DMS79 (cell line): ENCODE data around the gene HS3ST4.
"Not testable (repeated sequence)": the region's sequence is repeated elsewhere in the genome, so short reads cannot be mapped to it uniquely, and the experiment has no call there.

Experiments used
- DNase-seq: peaks from one replicate; lab custom pipeline; 2025; lab: John Stamatoyannopoulos, UW

The HS3ST4 gene

DNA sequence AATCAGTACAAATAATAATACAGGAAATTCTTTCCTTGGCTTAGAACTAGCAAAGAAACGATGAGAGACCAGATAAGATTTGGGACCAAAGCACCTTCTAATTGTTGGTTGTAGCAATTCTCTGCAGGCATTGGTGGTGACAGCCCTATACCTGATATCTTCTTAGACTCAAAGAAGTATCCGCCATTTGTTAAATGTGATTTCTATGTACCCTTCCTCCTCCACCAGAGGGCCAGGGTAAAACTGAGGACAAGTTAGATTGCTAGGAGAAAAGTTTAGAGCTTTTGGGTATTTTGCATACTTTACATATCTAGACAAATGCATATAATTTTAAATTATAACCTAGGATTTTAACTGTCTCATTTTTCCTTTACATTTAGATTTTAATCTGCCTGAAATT, 304.3 kb downstream of the HS3ST4 start:
- DNase-seq: no peak

DNA sequence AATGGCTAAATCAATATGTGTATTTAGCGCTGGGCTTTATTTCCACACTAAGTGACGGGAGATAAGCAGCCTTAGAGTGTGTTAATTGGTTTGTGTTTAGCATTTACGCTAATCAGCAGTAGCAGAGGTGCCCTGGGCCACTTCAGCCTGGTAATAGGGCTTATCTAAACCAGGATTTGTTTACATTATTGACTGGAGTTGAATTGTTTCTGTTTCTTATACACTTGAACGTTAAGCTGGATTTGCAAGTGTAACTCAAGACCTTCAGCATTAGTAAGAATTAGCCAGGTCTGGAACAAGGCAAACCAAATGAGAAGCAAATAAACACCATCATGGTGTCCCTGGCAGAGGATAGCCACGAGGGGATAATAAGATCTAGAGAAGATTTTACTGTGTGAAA, 313.6 kb downstream of the HS3ST4 start:
- no peak for DNase-seq

DNA sequence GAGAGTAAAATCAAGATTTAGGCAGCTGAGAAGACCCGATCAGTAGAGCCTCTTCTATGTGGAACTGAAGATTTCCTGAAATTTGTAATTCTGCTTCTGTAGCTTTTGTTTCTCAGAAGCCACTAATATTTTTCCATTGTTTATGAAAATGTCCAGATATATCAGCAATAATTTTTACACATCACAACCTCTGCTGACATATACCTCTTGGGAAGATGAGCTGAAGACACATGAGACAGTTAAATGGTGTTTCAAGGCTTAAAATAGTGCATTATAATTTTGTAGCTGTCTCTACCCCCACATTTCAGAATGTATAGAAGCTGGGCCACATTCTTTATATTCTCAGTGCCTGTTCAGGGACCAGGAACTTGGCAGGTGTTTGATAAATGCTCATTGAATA, 320.6 kb downstream of the HS3ST4 start:
- DNase-seq: no peak

DNA sequence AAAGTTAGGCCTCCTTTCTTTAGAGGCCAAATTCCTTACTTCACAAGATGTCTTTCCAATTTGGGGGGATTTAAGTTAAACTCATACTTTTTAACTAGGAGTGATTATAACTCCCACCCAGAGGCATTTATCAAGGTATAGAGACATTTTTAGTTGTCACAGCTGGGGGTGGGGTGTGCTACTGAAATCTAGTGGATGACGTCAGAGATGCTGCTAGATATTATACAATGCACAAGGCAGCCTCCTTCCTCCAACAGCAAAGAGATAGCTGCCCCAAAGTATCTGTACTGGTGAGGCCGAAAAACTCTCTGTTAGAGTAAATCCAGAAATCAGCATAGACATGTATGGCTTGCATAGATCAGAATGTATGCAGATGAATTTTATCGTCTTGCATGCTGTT, 324.0 kb downstream of the HS3ST4 start:
- DNase-seq: no peak

- DNase-seq: no peak
Observed at GRCh38 chr16:26016989-26017388, 325.2 kb downstream of the HS3ST4 start.

DNA sequence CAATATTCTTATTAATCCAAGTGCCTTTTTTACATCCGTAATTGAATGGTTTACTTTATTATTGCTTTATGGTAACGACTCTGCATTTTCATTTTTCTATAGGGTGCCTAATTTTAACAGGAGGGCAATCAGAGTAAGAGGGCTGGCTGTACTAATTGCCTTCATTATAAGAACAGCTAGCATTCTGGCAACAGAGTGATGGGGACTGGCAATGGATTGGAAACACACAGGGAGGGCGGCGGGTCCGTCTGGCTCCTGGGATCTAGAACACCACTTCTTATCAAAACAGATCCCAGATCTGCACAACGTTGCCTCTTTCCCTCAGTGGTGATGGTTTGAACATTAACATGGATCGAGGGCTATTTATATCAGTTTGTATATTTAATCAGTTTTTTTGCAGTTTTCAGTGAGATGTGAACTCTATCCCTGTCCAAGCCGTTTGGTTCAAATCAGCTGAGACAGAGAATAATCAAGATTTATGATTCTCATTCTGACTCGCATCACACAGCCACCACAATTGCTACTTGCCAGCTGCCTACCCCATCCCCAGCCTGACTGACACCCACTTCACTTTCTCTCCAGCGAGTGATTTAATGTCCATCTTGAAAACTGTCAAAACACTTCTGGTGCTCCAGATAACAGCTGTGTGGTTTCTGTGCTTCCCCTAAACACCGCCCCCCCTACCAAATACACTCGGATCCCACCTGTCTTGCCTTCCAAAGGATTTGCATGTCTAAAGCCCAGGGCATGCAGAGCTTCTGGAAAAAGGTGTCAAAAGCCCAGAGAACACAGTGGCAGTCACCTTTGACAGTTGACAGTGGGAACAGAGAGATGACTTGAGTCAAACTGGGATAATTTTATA, 327.9 kb downstream of the HS3ST4 start:
- DNase-seq: no peak

- DNase-seq: no peak
Observed at GRCh38 chr16:26026709-26027450, 335.1 kb downstream of the HS3ST4 start.

DNA sequence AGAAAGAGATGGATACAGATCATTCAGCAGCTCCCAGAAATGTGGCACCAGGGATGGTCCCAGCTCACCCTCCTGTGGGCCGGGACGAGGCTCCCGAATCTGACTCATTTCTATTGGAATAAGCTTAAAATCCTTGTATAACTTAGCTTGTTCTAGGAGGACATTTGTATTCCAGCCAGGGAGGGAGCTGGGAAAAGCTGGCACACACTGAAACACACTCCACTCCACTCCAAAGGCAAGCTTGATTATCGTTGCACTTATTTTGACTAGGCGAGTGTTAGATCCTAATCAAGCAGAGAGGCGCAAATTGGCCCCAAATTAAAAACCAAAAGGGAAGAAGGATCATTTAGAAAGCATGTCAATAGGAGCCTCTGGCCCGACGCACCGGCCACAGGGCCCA, 339.5 kb downstream of the HS3ST4 start:
- no peak for DNase-seq

DNA sequence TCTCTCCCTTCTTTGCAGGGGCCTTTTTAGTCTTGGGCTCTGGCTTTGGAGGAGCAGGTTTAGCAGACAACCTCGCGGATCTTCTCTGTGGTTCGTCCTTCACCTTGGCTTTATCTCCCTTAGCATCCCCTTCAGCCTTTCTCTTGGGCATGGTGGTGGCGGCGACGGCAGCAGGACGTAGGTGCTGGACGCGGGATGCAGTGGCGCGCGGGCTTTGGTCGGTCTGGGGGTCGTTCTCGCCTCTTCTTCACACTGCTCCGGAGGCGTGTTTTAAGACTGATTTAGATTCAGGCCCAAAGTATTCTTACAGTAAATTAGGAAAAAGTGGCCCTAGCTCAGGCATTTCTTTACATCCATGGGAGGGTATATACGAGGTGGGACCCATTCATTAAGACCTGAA, 340.9 kb downstream of the HS3ST4 start:
- not testable (repeated sequence) for DNase-seq

DNA sequence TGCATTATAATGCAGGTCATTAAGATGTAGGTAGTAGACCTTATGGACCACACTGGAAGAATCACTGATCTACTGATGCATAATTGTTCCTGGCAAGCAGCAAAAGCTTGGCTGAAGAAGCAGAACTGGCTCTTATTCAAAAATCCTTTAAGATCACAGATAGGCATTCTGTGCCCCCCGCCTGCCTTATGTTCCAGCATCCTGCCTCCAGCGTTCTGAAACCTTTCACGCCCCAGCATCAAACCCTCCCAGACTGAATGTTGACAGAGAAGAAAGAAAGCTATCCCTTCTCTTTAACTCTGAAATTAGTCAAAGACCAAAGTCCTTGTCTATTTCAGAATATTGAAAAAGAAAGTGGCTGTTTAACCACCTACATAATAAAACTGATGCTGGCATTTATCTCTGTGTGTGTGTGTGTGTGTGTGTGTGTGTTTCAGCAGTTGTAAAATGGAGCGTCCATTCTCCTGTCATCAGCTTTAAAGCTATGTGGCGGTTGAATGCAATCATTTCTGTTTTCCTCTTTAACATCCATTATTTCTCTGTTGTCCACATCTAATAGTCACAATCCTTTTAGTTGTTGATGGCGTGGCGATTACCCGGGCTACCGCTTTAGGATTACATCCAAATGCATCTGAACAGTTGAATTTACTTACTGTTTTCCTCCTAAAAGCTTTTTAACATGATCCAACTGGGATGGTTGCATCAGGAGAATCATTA, 350.4 kb downstream of the HS3ST4 start:
- DNase-seq: no peak

DNA sequence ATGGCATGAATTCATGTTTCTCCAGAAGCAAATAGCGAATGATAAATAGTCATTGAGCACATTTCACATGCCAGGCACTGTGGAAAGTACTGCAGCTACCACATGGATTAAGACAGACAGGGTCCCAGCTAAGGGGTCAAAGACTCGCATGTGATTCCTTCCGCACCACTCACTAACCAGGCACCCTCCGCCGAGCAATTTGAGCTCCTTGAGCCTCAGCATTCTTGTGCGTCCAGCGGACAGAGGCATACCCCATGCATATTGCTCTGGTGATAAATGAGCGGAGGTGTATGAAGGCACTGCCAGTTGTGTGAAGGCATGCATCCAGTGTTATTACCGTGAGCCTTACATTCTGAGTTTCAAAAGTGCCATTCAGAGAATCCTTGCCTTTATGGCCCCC, 358.7 kb downstream of the HS3ST4 start:
- no peak for DNase-seq

- no peak for DNase-seq
Observed at GRCh38 chr16:26051063-26051462, 359.3 kb downstream of the HS3ST4 start.

DNA sequence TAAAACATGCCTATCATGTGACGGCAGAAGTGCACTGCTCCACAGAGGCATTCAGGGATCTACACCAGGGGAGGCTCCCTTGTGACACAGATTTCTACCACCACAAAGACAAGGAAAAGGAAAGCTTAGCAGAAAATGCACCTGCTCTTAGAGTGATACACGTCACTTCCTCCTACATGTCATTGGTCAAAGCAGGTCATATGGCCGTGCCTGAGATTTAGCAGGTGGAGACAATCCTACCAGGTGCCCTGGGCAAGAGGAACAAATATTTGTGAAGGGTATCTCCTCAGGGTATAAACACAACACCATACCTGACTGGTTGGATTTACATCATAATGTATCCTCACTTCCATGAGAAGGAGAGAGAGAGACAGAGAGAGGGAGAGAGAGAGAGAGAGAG, 362.1 kb downstream of the HS3ST4 start:
- DNase-seq: no peak

GRCh38 chr16:26058326-26058725, 366.6 kb downstream of the HS3ST4 start:
- no peak for DNase-seq

DNA sequence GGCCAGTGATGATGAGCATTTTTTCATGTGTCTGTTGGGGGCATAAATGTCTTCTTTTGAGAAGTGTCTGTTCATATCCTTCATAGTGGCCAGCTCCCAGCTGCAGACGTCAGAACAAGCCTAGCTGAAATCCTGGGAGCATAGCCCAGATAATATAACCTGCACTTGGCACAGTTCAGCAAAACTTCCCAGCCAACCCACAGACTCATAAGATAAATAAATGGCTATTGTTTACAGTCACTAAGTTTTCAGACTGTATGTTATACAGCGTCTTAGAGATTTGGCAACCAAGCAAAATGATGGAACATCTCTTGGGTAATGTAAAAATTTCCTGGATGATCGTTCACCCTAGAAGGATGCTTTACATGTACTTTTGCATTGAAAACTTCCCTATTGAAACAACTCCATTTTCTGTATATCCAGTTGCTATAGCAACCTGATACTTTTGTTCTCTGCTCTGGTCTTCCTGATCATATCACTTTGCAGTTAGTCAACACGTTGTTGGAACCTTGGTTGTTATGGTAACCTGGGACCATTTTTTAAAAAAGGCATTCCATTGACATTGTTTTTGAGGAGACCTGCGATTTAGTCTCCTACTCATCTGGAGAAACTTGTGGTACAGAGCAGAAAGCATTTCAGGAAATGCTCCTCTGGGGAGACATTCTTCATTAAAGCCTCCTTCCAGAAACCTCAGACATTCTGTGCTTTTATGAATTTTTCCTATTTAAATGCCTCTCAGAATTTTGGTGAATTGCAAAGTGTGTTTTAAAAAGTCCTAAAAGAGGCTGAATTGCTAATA, 378.7 kb downstream of the HS3ST4 start:
- DNase-seq: no peak

DNA sequence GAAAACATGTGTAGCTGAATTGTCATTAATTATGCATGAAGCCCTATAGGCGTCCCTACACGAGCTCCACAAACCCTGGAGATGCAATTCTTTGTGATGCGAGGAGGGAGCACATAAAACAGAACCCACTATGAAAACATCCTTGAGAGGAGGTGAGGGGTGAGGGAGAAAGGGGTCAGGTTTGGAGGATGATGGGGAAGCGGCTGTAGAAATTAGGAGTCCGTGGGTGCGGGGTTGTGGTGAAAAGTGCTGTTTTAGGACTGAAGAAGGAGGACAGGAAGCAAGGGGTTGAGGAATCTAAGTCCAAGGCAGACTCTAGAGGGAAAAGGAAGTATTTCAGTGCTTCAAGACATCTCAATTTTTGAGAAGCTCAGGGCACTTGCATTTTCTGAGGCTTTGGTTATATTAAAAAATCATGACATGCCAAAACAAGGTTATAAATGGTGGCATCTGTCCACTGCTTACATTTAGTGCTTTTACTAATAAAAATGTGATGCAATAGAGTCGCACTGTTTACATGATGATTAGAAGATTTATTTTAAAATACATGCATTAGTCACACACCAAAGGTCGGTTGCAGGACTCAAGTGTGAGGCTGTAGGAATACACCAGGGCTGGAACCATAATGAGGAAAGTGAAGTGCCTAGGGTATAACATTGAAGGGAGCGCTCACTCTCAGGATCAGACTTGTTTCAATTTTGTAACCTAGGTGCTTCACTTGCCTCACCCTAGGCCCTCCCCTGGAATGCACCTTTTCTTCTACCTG, 379.5 kb downstream of the HS3ST4 start:
- no peak for DNase-seq

- DNase-seq: no peak
Observed at GRCh38 chr16:26078716-26079355, 387.1 kb downstream of the HS3ST4 start.

DNA sequence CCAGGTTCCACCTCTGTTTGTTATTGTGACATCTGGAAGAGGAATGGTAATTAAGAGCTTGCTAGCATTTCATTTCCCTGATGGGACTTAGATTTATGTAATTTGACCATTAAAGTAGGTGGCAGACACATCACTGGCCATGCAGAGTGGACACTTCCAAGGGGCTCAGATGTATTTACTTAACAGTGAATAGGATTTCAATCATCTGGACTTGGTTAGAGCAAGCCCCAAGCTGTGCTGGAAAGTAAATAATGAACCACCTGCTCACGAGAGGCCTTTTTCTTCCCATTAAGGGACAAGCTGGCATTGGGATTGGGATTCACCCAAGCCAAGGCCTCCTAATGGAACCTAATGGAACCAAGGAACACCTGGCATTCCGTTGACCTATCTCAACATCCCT, 395.3 kb downstream of the HS3ST4 start:
- DNase-seq: no peak

- DNase-seq: no peak
Observed at GRCh38 chr16:26091511-26091910, 399.8 kb downstream of the HS3ST4 start.

DNA sequence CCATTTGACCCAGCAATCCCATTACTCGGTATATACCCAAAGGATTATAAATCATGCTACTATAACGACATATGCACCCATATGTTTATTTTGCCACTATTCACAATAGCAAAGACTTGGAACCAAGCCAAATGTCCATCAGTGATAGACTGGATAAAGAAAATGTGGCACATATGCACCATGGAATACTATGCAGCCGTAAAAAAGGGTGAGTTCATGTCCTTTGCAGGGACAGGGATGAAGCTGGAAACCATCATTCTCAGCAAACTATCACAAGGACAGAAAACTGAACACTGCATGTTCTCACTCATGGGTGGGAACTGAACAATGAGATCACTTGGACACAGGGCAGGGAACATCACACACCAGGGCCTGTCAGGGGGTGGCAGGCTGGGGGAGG, 406.4 kb downstream of the HS3ST4 start:
- DNase-seq: not testable (repeated sequence)

DNA sequence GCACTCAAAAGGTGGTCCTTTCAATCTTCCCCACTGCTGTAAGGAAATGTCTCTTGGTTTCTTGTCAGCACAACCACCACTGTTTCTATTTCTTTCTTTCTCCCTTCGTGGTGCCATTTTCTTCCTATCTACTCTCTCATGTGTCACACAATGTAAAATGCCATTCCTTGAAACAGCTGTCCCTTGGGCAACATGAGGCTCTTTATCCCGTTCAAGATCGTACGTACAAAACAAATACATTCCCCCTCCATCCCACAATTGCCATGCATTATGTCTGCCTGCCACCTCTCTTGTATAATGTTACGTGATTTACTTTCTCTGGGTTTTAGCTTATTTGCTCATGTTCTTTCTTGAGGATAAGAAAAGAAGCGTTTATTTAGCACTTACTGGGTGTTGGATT, 410.6 kb downstream of the HS3ST4 start:
- no peak for DNase-seq
